HepG2 (cell line): ENCODE data around the gene RPS6KA5.

Source experiments
- SP1 ChIP-seq, 2 experiments: fragments of 450-650 bp in 1 of 2; sonication (generic) in 1 of 2; formaldehyde crosslinking in 1 of 2; IDR thresholded peaks; 2 replicates each; pipeline versions ENCODE4 v1.4.0 to v1.6.1; 2016 to 2020; ENCODE audit warnings: missing genetic modification reagents in 1 of 2
- TF ChIP-seq, protein P1 (sequence below): sonication (generic); formaldehyde crosslinking; IDR thresholded peaks from 2 replicates; pipeline ENCODE4 v1.4.0; 2020; ENCODE audit warnings: missing genetic modification reagents

DNA sequence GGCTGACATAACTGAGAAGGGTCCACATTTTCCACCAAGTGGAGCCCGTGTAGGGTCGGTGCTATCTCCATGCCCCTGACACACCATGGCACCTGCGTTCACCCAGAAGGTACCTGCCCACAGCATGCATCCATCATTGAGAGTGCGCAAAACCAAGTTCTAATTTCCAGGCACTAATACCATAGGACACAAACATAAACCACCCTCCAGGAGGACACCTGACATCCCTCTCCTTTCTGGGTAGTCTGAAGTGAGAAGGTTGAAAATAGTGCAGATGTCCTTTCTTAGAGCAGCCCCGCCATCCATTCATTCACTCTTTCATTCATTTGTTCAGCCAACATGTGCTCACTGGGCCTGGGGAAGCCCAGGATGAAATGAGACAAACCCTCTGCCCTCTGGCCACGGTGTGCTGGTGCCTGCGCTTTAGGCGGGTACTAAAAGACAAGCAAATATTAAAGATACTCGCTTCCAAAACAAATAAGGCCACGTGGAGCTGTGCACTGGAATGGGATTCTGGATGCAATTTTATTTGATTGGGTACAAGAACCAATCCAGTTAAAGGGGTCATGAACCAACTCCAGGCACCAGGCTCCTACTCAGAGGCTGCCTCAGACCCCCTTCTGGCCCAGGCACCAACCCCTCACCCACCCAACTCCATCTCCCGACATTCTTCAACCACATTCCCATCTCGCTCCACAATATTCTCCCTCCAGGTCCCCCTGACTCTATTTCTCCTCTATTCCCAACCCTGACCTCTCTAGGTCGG, 245.5 kb downstream of the RPS6KA5 start:
- TF ChIP-seq SP1 (IDR thresholded peaks at IDR 0.05) (no peak), SP1 (CRISPR knock-in tag; IDR thresholded peaks at IDR 0.05) (no peak)
- TF ChIP-seq, protein P1, sequence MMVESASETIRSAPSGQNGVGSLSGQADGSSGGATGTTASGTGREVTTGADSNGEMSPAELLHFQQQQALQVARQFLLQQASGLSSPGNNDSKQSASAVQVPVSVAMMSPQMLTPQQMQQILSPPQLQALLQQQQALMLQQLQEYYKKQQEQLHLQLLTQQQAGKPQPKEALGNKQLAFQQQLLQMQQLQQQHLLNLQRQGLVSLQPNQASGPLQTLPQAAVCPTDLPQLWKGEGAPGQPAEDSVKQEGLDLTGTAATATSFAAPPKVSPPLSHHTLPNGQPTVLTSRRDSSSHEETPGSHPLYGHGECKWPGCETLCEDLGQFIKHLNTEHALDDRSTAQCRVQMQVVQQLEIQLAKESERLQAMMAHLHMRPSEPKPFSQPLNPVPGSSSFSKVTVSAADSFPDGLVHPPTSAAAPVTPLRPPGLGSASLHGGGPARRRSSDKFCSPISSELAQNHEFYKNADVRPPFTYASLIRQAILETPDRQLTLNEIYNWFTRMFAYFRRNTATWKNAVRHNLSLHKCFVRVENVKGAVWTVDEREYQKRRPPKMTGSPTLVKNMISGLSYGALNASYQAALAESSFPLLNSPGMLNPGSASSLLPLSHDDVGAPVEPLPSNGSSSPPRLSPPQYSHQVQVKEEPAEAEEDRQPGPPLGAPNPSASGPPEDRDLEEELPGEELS (CRISPR knock-in tag): no peak
